Measurements from ENCODE around the gene FOXP1.

- no peak for TF ChIP-seq CTCF (IDR thresholded peaks at IDR 0.05)
- no peak for TF ChIP-seq EZH2 (IDR thresholded peaks at IDR 0.05)
Measured at GRCh38 chr3:71003511-71003910, 580.0 kb downstream of the FOXP1 start.

All from neural progenitor cell (in vitro differentiated cells).